Testis (tissue), 3 donors: ENCODE measurements around the gene SIL1. TPM values are rescaled to one million over a fixed set of nuclear protein-coding genes. Genes with fewer than 3 reads are reported as not detected.

Experiments
- DNase-seq: peaks from one replicate; pipeline ENCODE4 v3.0.0-alpha.2; 2019
- H3K27ac ChIP-seq, 2 donors: fragments of 200-600 bp; sonication (generic); one replicate each; pipeline ENCODE4 v1.5.1; 2019
- H3K27me3 ChIP-seq: fragments of 200-600 bp; sonication (generic); one replicate; pipeline ENCODE4 v1.5.1; 2019
- H3K36me3 ChIP-seq: fragments of 200-600 bp; sonication (generic); one replicate; pipeline ENCODE4 v1.5.1; 2017; ENCODE audit warnings: low read depth; ENCODE audit errors: missing control alignments
- H3K4me1 ChIP-seq: fragments of 200-600 bp; sonication (generic); one replicate; pipeline ENCODE4 v1.5.1; 2019
- H3K4me3 ChIP-seq, 2 donors: fragments of 200-600 bp; sonication (generic); one replicate each; pipeline ENCODE4 v1.5.1; 2017 to 2019
- H3K9me3 ChIP-seq: fragments of 200-600 bp; sonication (generic); one replicate; pipeline ENCODE4 v1.5.1; 2017
- CTCF ChIP-seq, 3 experiments: fragments of 450-650 bp in 2 of 3; fragments of 200-600 bp in 1 of 3; sonication (generic) in 1 of 3; IDR thresholded peaks; one replicate each; pipeline ENCODE4 v1.5.1; 2016 to 2019; ENCODE audit warnings: antibody characterized with exemption in 3 of 3, mild to moderate bottlenecking in 2 of 3, moderate library complexity in 1 of 3
- POLR2A ChIP-seq: fragments of 450-650 bp; IDR thresholded peaks from one replicate; pipeline ENCODE4 v1.6.1; 2017; ENCODE audit warnings: antibody characterized with exemption, mild to moderate bottlenecking, moderate library complexity
- WGBS, 2 donors: methylation state at CpG; one replicate each; pipeline ENCODE4 v1.1.5; 2018; 5-methylcytosine and 5-hydroxymethylcytosine counted together
- intact Hi-C: fragments of 100-400 bp; cut with DNase I; formaldehyde crosslinking; loops from one replicate; pipeline ENCODE4 v1.15.1; 2023; ENCODE audit warnings: low total_unique reads
- polyA plus RNA-seq: library from polyadenylated mRNA; stranded (reverse); fragments of 350-450 nt; fragmentation: Illumina TruSeq; extraction: RNeasy Lipid Tissue Mini Kit (QIAGEN cat#74804); gene quantifications from one replicate; pipeline ENCODE4 v1.2.3, GENCODE V29; 2014; ENCODE audit warnings: low read depth, low replicate concordance; ENCODE audit not compliant: insufficient read depth
- total RNA-seq, 2 donors: library from RNA; depleted of rRNA; stranded (reverse); fragments of >200 nt; gene quantifications; one replicate each; pipeline ENCODE4 v1.2.3, GENCODE V29; 2016

SIL1 gene
- total and polyA plus RNA-seq, 3 donors from 2014 or later: 86.5 to 116 (median 98.2) TPM

- Histone ChIP-seq H3K27ac (peak overlapping the region; percentile 73 to 82), H3K4me1 (peaks cover 21% of the 10 kb centered on the region), H3K4me3 (no peak overlapping the region), H3K9me3 (no peaks in the 10 kb centered on the region), H3K36me3 (no peaks in the 10 kb centered on the region), H3K27me3 (no peaks in the 10 kb centered on the region)
- intact Hi-C loops: no loop called here
- peak; percentile 55 for DNase-seq
- TF ChIP-seq POLR2A (no peak), CTCF (IDR thresholded peaks at IDR 0.05) (no peak)
- 33 to 60% methylated on average over 6 of the region's 6 CpGs for WGBS, 2 donors
Observed at GRCh38 chr5:139131465-139131864, 66.7 kb downstream of the SIL1 start.

- Histone ChIP-seq H3K9me3 (no peaks in the 10 kb centered on the region), H3K4me1 (peaks cover 21% of the 10 kb centered on the region), H3K27ac (peak overlapping the region; percentile 73 to 82), H3K4me3 (no peak overlapping the region), H3K27me3 (no peaks in the 10 kb centered on the region), H3K36me3 (no peaks in the 10 kb centered on the region)
- TF ChIP-seq CTCF (IDR thresholded peaks at IDR 0.05) (no peak), POLR2A (no peak)
- intact Hi-C loops: no loop called here
- WGBS, 2 donors: 42 to 56% methylated on average over 3 of the region's 3 CpGs
- DNase-seq: no peak
Observed at GRCh38 chr5:139131062-139131461, 67.1 kb downstream of the SIL1 start.

GRCh38 chr5:139130214-139130613 lies 68.0 kb downstream of the SIL1 start:
- Histone ChIP-seq H3K27ac (no peak overlapping the region), H3K4me1 (peaks cover 21% of the 10 kb centered on the region), H3K36me3 (no peaks in the 10 kb centered on the region), H3K9me3 (no peaks in the 10 kb centered on the region), H3K27me3 (no peaks in the 10 kb centered on the region), H3K4me3 (no peak overlapping the region)
- no peak for DNase-seq
- intact Hi-C loops: no loop called here
- TF ChIP-seq CTCF (IDR thresholded peaks at IDR 0.05): no peak
- no peak for TF ChIP-seq POLR2A
- WGBS, 2 donors: 95% methylated on average over 4 of the region's 4 CpGs

- TF ChIP-seq CTCF (IDR thresholded peaks at IDR 0.05): no peak
- TF ChIP-seq POLR2A: no peak
- WGBS, 2 donors: 60 to 87% methylated on average over 3 of the region's 3 CpGs
- Histone ChIP-seq H3K27me3 (no peaks in the 10 kb centered on the region), H3K36me3 (no peaks in the 10 kb centered on the region), H3K9me3 (no peaks in the 10 kb centered on the region), H3K4me3 (no peak overlapping the region), H3K4me1 (peaks cover 4% of the 10 kb centered on the region), H3K27ac (no peak overlapping the region)
- peak; percentile 42 for DNase-seq
- intact Hi-C loops: no loop called here
Observed at GRCh38 chr5:139126711-139127111, 71.5 kb downstream of the SIL1 start.

GRCh38 chr5:139125991-139126390 lies 72.2 kb downstream of the SIL1 start:
- DNase-seq: no peak
- TF ChIP-seq CTCF (IDR thresholded peaks at IDR 0.05): no peak
- 71 to 83% methylated on average over 1 of the region's 1 CpG for WGBS, 2 donors
- no peak overlapping the region for H3K27ac ChIP-seq
- no peaks in the 10 kb centered on the region for H3K9me3 ChIP-seq
- intact Hi-C loops: no loop called here
- H3K4me1 ChIP-seq: peaks cover 3% of the 10 kb centered on the region
- H3K36me3 ChIP-seq: no peaks in the 10 kb centered on the region
- no peak overlapping the region for H3K4me3 ChIP-seq
- H3K27me3 ChIP-seq: no peaks in the 10 kb centered on the region
